Effector CD8-positive, alpha-beta T cell (primary cell): ENCODE measurements around the gene FAM169A.
"Not testable (repeated sequence)": the region's sequence is repeated elsewhere in the genome, so short reads cannot be mapped to it uniquely, and the experiment has no call there.

ENCODE experiments used
- DNase-seq: peaks from one replicate; lab custom pipeline; 2025; lab: John Stamatoyannopoulos, UW

The FAM169A gene

DNA sequence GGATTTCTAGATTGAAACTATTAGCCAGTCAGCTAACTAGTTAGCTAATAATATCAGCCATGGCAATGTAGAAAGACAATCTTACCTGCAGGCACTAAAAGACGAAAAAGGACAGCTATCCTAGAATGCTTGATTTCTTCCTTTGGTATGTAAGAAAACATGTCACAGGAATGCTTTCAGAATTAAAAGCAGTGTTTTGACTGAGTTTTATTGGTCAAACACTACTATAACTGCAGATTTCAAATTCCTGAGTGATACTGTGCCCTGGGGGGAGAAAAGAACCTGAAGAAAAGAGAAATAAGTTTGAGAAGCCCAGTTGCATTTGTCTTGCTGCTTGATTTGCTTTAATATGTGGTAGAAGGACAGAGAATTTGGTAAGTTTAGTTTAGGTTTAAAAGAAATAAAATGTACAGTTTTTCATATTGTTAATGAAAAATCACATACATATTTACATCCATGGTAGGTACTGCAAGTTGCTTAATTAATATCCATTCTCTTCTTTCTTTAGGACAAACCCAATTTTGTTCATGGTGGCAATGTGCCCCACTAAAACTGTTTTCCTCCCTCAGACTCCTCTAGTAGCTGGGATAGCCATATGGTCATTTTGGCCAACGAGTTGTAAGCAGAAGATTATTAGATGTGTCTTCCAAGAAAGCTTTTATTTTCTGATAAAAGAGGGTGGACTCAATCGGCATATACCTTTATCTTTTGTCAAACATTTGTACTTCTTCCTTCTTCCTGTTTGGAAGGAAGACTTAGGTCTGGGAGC lies 4.3 kb upstream of the FAM169A start:
- no peak for DNase-seq

- not testable (repeated sequence) for DNase-seq
Measured at GRCh38 chr5:74869414-74869813, 3.2 kb upstream of the FAM169A start.

DNA sequence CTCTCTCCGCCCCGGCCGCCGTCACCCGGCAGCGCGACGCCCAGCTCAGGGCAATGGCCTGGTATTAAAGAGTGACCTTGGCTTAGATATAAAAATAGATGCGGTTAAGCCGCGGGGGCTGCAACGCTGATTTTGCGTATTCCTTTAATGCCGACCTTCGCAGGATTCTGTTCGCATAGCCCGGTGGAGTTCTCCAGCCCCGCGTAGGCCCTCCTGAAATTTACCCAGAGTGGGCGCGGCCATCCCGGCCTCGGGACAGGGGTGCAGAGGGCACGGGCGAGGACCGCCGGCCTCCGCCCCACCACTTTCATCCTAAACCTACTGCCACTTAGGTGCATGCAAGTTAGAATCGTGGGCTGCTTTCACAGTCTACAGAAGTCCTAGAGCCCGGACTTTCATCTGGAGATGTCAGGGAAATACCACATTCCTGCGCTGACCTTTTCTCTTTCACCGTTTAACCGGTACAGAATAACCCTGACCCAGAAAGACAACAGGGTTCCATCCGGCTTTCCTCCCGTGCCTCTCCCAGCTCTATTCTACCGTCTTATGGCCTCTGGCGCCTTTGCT lies 492 bp upstream of the FAM169A start:
- DNase-seq, result no peak

DNA sequence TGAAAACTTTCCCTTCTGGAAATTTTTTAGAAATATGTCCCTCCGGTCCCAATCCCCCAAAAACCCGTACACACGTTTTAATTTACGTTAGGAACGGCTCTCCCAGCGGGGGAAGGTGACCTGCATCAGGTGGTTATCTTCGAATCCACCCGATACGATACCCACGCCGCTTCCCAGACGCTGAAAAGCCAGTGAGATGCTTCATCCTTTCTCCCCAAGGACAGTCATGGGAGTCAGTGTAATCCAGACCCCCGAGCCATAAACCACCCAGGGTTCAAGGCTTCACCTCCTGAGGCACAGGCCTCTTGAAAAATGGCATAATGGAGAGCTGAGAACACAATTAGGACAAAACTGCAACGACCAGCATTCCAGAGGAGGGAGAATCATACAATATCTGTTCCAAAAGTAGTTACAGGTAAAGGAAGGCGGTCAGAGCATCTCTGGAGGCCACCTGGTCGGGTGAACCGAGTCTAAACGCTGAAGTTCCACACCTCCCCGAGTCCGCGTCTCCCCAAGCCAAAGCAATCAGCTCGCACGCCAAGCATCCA lies 857 bp downstream of the FAM169A start:
- no peak for DNase-seq

DNA sequence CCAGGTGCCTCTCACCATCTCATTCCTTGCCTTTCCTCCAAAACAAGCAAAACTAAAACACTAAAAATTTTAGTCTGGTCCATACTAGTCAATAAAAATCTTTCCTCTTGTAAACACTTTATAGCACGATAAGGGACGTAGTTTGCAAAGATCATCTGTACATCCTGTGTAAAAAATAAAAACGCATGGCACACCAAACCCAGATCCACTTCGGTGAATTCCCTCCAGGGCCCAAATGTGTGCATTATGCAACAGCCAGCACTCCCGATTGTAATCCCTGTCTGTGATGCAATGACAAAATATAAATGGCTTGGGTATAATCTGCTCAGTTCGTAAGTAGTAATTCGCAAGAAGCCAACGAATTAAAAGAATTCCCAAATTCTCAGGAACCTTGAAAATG lies 1.4 kb downstream of the FAM169A start:
- no peak for DNase-seq

- no peak for DNase-seq
Measured at GRCh38 chr5:74863726-74864125, 2.5 kb downstream of the FAM169A start.

- DNase-seq, result no peak
Measured at GRCh38 chr5:74862221-74862620, 4.0 kb downstream of the FAM169A start.

- not testable (repeated sequence) for DNase-seq
Measured at GRCh38 chr5:74856975-74857374, 9.2 kb downstream of the FAM169A start.

DNA sequence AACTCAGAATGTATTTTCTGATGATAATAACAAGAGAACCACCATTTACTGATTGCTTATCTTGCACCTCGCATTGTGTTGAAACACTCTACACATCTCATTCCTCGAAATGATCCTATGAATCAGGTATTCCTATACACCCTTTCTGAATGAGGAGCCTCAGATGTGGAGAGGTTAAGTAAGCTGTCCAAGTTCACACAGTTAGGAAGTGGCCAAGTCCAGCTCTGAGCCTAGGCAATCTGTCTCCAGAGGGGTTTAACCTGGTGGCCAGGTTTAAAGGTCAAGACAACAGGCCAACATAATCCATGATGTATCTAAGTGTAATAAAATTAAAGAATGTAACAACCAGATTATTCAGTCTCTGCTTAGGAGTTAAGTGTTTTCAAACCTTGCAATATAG lies 12.9 kb downstream of the FAM169A start:
- DNase-seq, result no peak

- no peak for DNase-seq
Measured at GRCh38 chr5:74851684-74852353, 14.4 kb downstream of the FAM169A start.

DNA sequence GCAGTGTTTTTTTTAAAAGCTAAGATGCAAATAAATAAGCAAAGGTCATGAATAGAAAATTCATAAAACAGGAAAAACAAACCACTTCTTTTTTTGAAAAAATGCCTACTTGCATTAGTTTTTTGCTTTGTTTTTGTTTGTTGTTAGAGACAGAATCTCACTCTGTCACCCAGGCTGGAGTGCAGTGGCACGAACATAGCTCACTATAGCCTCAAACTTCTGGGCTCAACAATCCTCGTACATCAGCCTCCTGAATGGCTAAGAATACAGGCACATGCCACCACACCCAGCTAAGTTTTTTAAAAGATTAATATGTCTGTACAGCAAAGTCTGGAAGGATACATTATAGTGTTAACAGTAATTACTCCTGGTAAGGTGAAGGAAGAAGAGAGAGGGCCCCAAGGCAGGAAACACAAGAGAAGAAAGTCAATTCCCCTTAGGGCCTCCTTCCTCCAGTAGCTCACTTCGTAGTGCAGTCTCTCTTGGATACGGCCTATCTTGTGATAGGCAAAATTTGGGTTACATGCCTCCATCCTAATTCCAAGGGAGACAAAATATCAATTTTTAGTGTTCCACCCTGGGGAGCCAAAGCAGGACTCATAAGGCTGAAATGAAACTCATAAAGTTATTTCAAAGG lies 15.3 kb downstream of the FAM169A start:
- DNase-seq, result no peak

DNA sequence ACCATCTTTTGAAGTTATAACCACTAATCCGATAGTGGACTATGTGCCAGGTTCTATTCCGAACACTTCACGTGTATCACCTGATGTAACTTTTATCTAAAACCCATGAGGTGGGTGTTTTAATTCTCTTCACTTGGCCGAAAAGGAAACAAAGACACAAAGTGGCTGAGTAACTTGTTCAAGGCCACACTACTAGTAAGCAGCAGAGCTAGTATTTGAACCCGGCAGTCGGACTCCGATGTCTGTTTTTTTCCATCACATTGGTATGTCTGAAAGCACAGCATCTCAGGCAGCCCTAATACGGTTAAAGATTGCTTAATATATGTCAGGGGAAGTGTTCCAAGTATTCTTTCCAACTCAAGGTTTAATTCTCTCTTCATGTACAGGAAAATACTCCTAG lies 16.2 kb downstream of the FAM169A start:
- DNase-seq, result no peak

DNA sequence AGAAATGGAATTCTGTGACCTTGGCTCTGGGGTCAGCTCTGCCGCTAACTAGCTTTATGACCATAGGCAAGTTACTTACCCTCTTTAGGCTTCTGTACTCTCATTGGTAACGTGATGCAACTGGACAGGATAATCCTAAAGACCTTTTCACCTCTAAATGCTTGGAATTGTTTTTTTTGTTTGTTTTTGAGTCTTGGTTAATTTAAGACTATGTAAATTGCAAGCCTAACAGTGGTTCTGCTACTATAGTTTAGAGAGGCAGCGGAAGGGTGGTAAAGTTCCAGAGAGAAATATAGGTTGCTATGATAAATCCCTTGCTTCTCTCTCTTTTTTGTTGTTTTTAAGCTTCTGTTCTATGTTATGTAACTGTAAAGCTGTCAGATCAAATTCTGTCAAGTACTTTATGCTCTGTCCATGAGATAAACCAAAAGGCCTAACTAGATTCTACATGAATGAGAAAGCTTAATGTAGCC lies 17.6 kb downstream of the FAM169A start:
- DNase-seq, result no peak

GRCh38 chr5:74839229-74839628 lies 27.0 kb downstream of the FAM169A start:
- no peak for DNase-seq

DNA sequence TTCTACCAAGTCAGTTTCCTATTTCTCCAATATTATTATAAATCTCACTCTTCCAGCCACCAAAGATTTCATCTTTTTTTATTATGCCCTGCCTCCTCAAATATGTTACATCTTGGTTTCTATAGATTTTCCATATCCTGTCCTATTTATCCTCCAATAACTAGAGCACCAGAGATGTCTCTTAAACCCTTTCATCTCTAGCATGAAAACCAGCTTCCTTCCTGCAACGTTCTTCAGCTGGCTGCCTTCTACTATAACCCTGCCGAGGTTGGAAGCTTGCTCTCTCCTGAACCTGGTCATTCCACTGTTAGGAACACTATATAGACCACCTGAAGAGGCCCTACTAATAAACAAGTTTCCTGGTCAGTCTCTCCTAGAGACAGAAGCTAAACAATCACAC lies 27.9 kb downstream of the FAM169A start:
- DNase-seq, result no peak

GRCh38 chr5:74837115-74837514 lies 29.1 kb downstream of the FAM169A start:
- no peak for DNase-seq

DNA sequence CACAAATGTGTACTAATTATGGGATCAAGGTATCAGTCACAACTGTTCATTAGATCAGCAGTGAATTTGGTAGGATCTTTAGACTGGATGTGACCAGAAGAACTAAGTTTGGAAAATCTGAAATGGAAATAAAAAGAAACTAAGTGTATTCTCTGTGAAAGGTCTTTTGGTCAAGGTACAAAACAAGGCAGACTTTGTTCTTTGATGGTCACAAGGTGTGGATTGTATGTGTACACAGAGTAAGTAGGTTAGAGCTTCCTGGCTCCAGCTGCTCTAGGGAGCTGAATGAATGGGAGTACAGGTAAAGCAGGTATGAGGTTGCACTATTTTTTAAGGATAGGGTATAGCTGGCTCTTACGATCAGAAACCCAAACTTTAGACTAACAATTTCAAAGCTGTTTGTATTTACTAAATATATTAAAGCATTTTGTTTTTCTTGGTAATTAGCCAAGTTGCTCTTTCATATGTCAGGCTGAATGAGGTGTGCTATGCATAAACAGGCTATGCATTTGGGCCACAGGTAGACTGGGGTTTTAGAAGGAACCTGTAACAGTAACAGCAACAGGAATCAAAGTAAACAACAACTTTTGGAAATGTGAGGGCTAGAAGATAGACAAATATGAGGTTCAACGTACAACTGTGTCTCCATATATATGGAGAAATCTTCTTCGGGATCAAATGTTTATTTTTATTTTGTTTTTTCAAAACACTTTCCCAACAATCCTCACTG lies 32.5 kb downstream of the FAM169A start:
- DNase-seq, result no peak

GRCh38 chr5:74829413-74829812 lies 36.8 kb downstream of the FAM169A start:
- DNase-seq, result no peak

DNA sequence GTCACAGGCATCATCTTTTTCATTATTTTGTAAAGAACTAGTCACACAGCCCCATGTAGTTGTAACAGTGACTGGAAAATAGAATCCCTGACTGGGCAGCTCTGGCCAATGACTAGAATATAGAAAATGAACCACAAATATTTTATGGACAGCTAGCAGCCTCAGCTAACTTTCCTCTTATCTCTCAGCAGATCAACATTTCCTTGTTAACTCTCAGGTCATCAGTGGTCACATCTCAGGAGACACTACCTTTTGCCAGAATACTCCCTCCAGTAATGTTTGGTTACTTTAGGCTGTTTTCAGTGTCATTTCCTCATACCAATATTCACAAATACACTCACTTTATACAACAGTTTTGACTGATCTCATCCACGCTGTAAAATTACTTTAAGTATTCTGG lies 43.9 kb downstream of the FAM169A start:
- no peak for DNase-seq

DNA sequence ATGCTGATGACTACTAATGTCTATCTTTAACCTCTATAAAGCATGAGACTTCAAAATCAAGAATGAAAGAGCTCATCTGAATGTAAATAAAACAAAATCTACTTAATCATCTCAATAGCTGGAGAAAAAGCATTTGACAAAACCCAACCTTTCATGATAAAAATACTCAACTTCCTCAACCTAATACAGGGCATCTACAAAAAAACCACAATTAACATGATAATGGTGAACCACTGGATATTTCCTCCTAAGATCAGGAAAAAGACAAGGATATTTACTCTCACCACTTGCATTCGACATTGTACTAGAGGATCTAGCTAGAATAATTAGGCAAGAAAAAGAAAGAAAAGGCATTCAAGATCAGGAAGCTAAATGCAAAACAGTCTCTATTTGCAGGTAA lies 49.3 kb downstream of the FAM169A start:
- DNase-seq, result no peak

DNA sequence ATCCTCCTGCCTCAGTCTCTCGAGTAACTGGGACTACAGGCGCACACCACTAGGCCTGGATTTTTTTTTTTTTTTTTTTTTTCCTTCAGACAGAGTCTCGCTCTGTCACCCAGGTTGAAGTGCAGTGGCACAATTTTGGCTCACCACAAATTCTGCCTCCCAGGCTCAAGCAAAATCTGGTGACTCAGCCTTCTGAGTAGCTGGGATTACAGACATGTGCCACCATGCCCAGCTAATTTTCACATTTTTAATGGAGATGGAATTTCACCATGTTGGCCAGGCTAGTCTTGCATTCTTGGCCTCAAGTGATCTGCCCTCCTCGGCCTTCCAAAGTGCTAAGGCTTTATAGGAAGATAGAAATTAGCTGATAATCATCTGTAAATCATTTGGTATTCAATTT lies 55.3 kb downstream of the FAM169A start:
- DNase-seq, result no peak

- DNase-seq, result no peak
Measured at GRCh38 chr5:74801941-74802340, 64.2 kb downstream of the FAM169A start.
